Measurements from ENCODE around the gene ADPGK.

ADPGK gene

GRCh38 chr15:72790302-72790910 lies 6.8 kb upstream of the ADPGK start:
- DNase-seq (ENCODE audit: low read depth) = no peak

DNA sequence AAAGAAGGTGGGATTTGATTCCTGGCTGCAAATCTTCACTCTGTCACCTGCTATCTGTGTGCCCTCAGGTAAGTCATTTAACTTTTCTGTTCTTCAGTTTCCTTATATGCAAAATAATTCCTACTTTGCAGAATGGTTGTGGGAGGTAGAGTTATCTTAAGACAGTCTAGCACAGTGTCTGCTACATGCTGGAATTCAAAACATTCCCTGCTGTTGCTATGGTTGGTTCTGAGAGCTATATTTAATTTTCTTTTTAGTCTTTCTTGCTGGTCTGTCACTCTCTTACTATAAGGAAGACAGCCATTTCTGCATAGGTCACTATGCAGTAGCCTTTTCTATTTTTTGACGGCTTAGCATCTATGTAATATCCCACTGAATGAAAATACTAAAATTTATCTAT lies 4.0 kb upstream of the ADPGK start:
- no peak for DNase-seq (ENCODE audit: low read depth)

DNA sequence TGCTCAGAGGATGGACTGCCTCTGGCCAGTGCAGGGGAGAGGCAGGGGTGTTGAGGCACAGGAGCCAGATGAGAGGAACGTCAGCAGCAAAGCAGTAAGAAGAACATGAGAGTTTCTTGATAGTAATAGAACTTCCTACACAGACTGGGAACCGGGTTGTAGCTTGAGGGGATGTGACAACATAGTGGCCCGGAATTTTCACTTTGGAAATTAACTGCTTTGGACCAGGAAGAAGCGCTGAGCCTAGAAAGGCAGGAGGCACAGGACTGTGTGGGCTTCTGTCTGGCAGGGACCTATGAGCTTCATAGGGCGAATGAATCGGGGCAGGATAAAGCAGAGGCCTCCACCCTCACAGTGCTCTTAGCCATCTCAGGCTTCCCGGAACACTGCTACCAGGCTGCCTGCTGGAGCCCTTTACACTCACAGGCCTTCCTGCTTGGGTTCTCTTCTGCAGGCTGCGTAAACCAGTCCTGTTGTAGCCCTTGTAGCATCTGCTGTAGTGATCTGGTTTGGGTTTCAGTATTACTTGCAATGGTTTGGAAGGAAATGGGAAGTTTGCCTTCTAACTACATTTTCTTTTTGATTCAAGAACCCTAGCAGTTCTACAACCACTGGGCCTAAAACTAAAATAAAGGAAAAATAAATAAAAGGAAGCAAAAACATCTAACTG lies 3.3 kb upstream of the ADPGK start:
- no peak for DNase-seq (ENCODE audit: low read depth)

DNA sequence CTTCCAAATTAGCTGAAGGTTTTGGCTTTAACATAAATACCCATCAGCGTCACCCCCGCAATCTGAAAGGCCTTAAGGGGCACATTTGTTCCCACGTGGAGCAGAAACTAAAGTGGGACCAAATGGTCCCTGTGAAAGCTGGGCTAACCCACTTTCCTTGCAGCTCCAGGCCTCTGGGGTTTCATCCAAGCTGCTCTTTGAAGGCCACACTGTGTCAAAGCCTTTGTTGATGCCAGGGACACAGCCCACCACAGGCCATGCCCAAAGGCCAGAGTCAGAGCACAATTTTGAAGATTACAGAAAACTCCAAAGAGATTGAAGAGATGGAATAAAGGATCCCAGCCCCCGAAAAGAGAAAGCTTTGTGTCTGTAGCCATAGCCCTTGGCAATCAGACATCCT lies 2.7 kb upstream of the ADPGK start:
- no peak for DNase-seq (ENCODE audit: low read depth)

- DNase-seq (ENCODE audit: low read depth) = no peak
These were observed 2.3 kb upstream of the ADPGK start for GRCh38 chr15:72785841-72786240.

GRCh38 chr15:72785432-72785831 lies 1.9 kb upstream of the ADPGK start:
- peak; percentile 37 for DNase-seq (ENCODE audit: low read depth)

DNA sequence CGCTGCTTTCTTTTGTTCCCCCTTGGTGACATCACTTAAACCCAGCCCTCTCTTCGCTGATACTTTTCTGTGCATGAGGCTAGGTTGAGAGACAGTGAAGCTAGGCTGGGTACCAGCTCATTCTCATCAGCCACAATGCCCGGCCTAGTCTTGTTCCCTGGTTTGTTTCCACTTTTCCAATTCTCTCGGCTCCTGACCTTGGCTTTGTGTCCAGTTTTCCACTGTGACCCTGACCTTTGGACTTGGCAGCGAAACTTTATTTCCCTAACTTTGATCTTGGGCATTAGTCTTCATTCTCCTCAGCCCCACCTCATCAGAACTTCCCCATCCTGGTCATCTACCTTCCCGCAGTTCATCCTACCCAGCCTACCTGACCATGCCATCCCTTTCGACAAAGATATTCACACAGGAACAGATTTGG lies 908 bp upstream of the ADPGK start:
- no peak for DNase-seq (ENCODE audit: low read depth)

DNA sequence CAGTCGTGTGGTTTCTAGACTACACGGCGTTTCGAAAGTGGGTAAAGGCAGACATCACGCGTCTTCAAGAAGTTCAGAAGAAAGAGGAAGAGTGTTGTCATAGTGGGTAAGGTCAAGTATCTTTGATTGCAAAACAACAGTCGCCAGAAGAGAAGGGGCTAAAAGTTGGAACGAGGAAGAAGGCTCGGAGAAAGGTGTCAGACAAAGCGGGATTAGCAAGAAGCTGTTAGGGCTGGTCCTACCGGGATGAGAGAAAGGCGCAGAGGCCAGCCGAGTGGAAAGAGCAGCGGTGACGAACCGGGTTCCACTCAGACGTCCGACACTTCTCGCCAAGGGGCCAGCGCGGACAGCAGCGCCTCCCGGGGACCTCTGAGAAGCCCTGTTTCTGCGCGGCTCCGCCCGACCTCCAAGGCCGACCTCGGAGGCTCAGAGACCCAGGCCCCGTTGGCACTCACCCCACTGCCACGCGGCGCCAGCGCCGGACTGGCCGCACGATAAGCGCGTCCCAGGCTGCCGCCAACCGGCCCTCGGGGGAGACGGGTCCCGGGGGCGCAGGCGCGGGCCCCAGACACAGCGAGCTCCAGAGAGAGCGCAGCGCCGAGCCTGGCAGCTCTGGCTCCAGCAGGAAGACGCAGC lies 436 bp downstream of the ADPGK start:
- no peak for DNase-seq (ENCODE audit: low read depth)

- DNase-seq (ENCODE audit: low read depth) = no peak
These were observed 1.1 kb downstream of the ADPGK start for GRCh38 chr15:72782274-72783003.

- no peak for DNase-seq (ENCODE audit: low read depth)
These were observed 1.9 kb downstream of the ADPGK start for GRCh38 chr15:72781631-72782030.

DNA sequence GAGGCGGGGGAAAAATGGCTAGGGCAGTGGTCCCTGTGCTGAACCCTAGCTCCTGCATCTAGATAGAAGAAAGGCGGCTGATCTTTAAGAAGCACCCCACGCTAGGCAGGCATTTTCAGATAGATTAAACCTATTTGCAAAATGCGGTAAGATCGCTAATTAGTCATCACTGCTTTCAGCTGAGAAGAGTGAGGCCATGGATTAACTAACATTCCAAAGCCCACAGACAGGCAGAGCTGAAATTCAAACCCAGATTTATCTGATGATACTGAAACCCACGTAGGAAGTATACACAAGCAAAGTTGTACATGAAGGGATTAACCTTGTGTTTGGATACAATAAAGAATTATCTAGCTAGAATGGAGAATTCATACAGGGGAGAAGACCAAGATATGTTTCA lies 4.8 kb downstream of the ADPGK start:
- no peak for DNase-seq (ENCODE audit: low read depth)

GRCh38 chr15:72774696-72775383 lies 8.7 kb downstream of the ADPGK start:
- no peak for DNase-seq (ENCODE audit: low read depth)

GRCh38 chr15:72771329-72771725 lies 12.2 kb downstream of the ADPGK start:
- no peak for DNase-seq (ENCODE audit: low read depth)

DNA sequence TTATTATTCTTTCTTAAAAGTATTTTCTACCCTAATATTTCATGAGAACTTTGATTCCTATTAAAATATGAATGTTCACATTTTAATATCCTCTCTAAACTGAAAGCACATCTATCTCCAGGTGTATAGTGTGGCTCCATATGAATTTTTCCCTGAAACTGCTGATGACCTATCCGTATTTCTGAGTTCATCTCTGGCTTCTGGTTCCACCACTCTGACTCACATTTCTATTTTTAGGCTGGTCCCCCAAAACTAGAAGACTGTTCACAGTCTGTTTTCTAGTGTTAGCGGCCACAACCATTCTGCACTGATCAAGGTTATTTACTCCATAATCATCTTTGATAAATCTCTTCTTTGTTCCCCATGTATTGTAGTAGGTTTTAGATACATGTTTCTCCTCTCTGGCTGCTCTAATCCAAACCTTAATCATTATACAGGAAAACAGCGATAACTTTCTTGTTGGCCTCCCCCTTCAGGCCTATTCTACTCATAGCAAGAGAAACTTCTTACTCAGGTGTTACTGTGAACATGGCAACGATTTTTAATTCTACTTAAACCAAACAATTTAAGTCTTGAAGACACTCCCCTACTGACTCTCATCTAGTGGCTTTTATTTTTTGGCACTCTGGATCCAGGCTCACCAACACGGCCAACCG lies 12.8 kb downstream of the ADPGK start:
- no peak for DNase-seq (ENCODE audit: low read depth)

- no peak for DNase-seq (ENCODE audit: low read depth)
These were observed 16.8 kb downstream of the ADPGK start for GRCh38 chr15:72766780-72767179.

GRCh38 chr15:72766025-72766424 lies 17.5 kb downstream of the ADPGK start:
- DNase-seq (ENCODE audit: low read depth) = no peak

DNA sequence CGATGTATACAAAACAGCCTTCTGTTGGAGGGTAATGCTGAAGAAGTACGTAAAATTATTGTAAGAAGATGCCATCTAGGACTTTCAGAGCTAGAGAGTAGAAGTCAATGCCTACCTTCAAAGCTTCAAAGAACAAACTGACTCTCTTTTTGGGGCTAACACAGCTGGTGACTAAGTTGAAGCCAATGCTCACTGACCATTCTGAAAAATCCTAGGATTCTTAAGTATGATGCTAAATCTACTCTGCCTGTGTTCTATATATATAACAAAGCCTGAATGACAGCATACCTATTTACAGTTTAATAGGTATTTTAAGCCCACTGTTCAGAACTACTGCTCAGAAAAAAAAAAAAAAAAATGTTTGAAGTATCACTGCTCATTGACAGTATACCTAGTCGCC lies 18.9 kb downstream of the ADPGK start:
- DNase-seq (ENCODE audit: low read depth) = no peak

GRCh38 chr15:72760590-72761260 lies 22.8 kb downstream of the ADPGK start:
- no peak for DNase-seq (ENCODE audit: low read depth)

GRCh38 chr15:72758182-72758581 lies 25.4 kb downstream of the ADPGK start:
- no peak for DNase-seq (ENCODE audit: low read depth)

DNA sequence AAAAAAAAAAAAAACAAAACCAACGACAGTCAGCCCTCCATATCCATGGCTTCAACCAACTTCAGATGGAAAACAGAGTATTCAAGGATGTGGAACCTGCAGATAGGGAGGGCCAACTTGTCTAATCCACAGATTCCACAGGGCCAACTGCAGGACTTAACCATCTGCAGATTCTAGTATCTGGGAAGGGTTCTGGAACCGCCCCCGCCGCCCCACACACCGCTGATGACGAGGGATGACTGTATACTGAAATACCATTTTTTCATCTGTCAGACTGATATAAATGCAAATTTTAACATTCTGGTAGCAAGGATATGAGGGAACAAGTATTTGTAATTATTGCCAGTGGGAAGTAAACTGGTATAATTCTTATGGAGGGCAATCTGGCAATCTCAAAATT lies 29.5 kb downstream of the ADPGK start:
- no peak for DNase-seq (ENCODE audit: low read depth)

DNA sequence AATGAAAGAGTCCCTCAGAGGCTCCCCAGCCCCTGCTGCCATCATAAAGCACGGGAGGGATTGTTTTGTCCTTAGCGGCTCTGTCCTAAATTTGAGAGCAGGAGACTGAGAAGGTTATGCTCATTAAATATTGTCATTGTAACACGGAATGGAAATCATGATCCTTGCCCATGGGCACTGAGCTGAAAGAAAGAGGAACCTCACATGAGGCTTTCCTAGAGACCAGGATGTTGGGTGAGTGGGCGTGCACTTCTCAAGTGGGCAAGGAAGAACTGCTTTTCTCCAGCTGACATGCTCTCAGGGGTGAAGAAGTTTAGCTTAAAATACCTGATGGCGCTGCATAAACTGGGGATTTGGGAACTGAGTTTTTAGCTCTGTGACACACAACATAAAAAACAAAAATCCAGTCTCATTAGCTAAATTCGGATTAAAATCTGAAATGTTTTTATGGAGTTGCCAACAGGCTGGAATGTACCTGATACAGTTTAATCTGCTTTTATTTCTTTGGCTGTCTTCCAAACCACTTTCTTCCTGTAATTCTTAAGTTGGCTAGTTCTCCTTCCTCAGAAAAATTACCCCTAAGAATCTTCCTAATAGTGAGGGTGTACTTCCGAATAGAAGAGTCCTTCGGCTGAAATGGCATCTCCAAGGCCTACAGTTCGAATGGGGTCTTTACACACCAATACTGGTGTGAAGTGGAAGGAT lies 31.7 kb downstream of the ADPGK start:
- no peak for DNase-seq (ENCODE audit: low read depth)
